ENCODE results near the gene CXCL12. TPM values are rescaled to one million over a fixed set of nuclear protein-coding genes. Genes with fewer than 3 reads are reported as not detected.

CXCL12 gene
- total and polyA plus RNA-seq, 5 donors from 2014 or later = not detected

DNA sequence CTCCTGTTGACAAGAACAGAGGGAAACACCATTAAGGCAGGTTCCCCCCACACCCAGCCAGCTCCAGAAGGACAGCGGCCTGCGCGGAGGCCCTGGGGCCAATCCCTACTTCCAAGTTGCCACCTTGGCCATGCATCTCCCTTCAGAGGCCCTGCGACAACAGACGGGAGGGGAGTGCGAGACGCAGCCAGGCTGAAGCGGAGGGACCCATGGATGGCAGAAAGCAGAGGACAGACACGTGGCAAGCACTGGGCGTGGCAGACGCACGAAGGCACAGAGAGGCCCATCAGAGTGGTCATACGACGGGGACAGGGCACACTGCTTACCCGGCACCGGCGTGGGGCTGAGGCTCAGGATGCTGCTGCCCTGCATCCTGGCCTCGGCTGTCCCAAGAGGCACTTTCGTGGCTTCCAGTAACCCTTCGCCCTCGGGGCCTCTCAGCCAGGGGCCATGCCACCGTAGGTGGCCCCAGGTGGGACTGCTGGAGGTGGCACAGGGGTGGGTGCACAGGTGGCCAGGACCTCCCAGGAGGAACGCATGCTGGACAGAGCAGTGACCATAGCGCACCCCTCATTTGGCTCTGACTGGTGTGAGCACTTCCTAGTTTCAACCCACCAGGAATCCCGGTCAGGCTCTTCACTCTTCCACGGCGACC lies 11.4 kb downstream of the CXCL12 start:
- DNase-seq = no peak
- Mint-ChIP-seq H3K27ac (no peak overlapping the region), H3K36me3 (no peaks in the 10 kb centered on the region), H3K9me3 (peaks cover 0 to 3% (median 0%) of the 10 kb centered on the region in 7 donors), H3K27me3 (no peaks in the 10 kb centered on the region), H3K4me1 (no peaks in the 10 kb centered on the region), H3K4me3 (no peak overlapping the region)
- Histone ChIP-seq H3K4me1 (ENCODE audit: control insufficient read depth, insufficient read depth, low read length, poor library complexity, severe bottlenecking) (no peaks in the 10 kb centered on the region), H3K27me3 (ENCODE audit: control insufficient read depth, insufficient read depth, low read length) (no peaks in the 10 kb centered on the region), H3K9me3 (ENCODE audit: control insufficient read depth in 2 of 2, low read length in 2 of 2) (no peaks in the 10 kb centered on the region), H3K27ac (ENCODE audit: insufficient read depth, low read length, poor library complexity, severe bottlenecking) (no peak overlapping the region), H3K4me3 (ENCODE audit: low read depth, low read length) (no peak overlapping the region), H3K36me3 (ENCODE audit: control insufficient read depth, insufficient read depth, low read length) (no peaks in the 10 kb centered on the region)
- ATAC-seq (ENCODE audit: low read depth in 2 of 2) = no peak

DNA sequence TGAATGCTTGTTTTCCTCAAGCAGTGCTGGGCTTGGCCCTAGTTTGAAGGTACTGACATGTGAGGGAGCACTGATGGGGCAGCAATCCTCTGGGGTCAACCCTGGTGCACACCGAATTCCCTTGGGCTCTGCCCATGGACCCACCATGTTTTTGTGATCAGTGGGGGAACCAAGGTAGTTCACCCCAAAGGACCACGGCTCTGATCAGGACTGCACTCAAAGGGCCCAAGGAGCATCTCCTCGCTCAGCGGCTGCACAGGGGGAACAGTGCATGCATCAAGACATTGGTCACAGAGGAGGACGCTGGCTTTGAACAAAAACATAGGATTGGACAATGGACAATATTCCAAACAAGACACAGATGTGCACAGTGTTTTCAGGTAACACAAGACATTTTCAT lies 12.7 kb downstream of the CXCL12 start:
- ATAC-seq (ENCODE audit: low read depth in 2 of 2) (no peak), DNase-seq (no peak)
- H3K36me3 ChIP-seq (ENCODE audit: control insufficient read depth, insufficient read depth, low read length) = no peaks in the 10 kb centered on the region
- Mint-ChIP-seq H3K9me3 (no peaks in the 10 kb centered on the region), H3K36me3 (no peaks in the 10 kb centered on the region), H3K27ac (no peak overlapping the region), H3K4me1 (no peaks in the 10 kb centered on the region), H3K4me3 (no peak overlapping the region), H3K27me3 (no peaks in the 10 kb centered on the region)
- H3K4me3 ChIP-seq (ENCODE audit: low read depth, low read length) = no peak overlapping the region
- H3K9me3 ChIP-seq (ENCODE audit: control insufficient read depth in 2 of 2, low read length in 2 of 2) = no peaks in the 10 kb centered on the region
- no peak overlapping the region for H3K27ac ChIP-seq (ENCODE audit: insufficient read depth, low read length, poor library complexity, severe bottlenecking)
- no peaks in the 10 kb centered on the region for H3K4me1 ChIP-seq (ENCODE audit: control insufficient read depth, insufficient read depth, low read length, poor library complexity, severe bottlenecking)
- no peaks in the 10 kb centered on the region for H3K27me3 ChIP-seq (ENCODE audit: control insufficient read depth, insufficient read depth, low read length)

DNA sequence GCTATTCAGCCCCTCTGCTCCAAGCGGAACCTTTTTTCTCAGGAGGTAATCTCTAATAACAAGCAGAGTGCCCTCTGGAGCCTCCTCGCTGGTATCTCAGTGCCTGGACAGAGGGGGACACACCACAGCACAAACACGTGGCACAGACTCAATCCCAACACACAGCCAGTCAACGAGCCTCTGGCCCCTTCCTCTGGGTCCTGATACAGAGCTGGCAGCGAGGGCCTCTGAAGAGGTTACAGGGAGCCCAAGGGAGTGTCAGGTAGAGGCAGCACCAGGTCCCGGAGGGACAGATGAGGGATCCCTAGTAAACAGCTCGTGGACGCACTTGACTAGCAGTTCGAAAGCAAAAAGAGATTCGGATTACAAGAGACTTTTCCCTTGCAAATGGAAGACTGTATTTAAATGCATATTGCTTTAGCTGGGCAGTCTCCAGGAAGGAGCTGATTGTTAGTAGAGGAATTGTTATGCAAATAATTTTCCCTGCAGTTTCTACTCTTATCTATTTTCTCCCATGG lies 14.1 kb downstream of the CXCL12 start:
- Mint-ChIP-seq H3K4me1 (no peaks in the 10 kb centered on the region), H3K9me3 (no peaks in the 10 kb centered on the region), H3K4me3 (no peak overlapping the region), H3K27me3 (no peaks in the 10 kb centered on the region), H3K36me3 (no peaks in the 10 kb centered on the region), H3K27ac (no peak overlapping the region)
- H3K27ac ChIP-seq (ENCODE audit: insufficient read depth, low read length, poor library complexity, severe bottlenecking) = no peak overlapping the region
- no peak for DNase-seq
- no peaks in the 10 kb centered on the region for H3K9me3 ChIP-seq (ENCODE audit: control insufficient read depth in 2 of 2, low read length in 2 of 2)
- H3K27me3 ChIP-seq (ENCODE audit: control insufficient read depth, insufficient read depth, low read length) = no peaks in the 10 kb centered on the region
- no peaks in the 10 kb centered on the region for H3K36me3 ChIP-seq (ENCODE audit: control insufficient read depth, insufficient read depth, low read length)
- no peaks in the 10 kb centered on the region for H3K4me1 ChIP-seq (ENCODE audit: control insufficient read depth, insufficient read depth, low read length, poor library complexity, severe bottlenecking)
- ATAC-seq (ENCODE audit: low read depth in 2 of 2) = no peak
- H3K4me3 ChIP-seq (ENCODE audit: low read depth, low read length) = no peak overlapping the region

DNA sequence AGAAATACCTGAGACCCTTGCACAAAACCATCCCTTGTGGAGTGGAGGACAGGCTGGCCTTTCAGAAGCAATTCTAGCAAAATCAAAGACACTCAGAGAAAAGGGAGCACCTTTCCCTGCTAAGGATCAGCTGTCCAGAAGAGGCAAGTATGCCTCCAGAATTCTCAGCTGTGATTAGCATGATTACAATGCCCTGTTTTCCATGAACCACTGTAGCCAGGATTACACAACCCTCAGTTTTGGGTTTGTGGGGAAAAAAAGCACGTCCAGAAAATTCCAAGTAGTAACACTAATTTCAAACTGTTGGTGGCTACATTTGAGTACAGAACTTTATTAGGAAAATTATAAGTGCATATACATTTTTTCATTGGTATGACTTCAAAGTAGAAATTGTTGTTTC lies 15.0 kb downstream of the CXCL12 start:
- H3K4me3 ChIP-seq (ENCODE audit: low read depth, low read length) = no peak overlapping the region
- no peak for ATAC-seq (ENCODE audit: low read depth in 2 of 2)
- Mint-ChIP-seq H3K27me3 (no peaks in the 10 kb centered on the region), H3K9me3 (peaks cover 0 to 1% (median 0%) of the 10 kb centered on the region in 7 donors), H3K4me3 (no peak overlapping the region), H3K4me1 (no peaks in the 10 kb centered on the region), H3K27ac (no peak overlapping the region), H3K36me3 (no peaks in the 10 kb centered on the region)
- no peaks in the 10 kb centered on the region for H3K27me3 ChIP-seq (ENCODE audit: control insufficient read depth, insufficient read depth, low read length)
- no peaks in the 10 kb centered on the region for H3K36me3 ChIP-seq (ENCODE audit: control insufficient read depth, insufficient read depth, low read length)
- H3K4me1 ChIP-seq (ENCODE audit: control insufficient read depth, insufficient read depth, low read length, poor library complexity, severe bottlenecking) = no peaks in the 10 kb centered on the region
- H3K27ac ChIP-seq (ENCODE audit: insufficient read depth, low read length, poor library complexity, severe bottlenecking) = no peak overlapping the region
- H3K9me3 ChIP-seq (ENCODE audit: control insufficient read depth in 2 of 2, low read length in 2 of 2) = no peaks in the 10 kb centered on the region
- no peak for DNase-seq

DNA sequence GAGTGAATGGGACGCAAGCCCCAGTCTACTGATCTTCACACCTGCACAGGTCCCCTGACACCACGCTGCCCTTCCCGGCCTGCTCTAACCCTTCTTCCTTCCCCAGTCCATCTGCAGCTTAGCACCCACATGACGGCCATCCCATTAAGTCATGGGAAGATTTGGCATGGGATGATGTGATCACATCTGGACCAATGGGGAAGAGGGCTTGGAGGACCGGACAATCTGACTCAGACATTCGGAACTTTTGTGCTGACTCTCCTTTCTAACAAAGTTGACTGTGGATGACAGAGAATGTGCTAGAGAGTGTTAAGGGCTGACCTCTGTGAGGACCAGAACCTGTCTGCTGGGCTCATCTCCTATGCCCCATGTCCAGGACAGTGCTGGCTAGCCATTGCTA lies 15.6 kb downstream of the CXCL12 start:
- H3K4me3 ChIP-seq (ENCODE audit: low read depth, low read length) = no peak overlapping the region
- no peaks in the 10 kb centered on the region for H3K36me3 Mint-ChIP-seq
- H3K9me3 Mint-ChIP-seq = peaks cover 0 to 1% (median 0%) of the 10 kb centered on the region in 7 donors
- DNase-seq (no peak), ATAC-seq (ENCODE audit: low read depth in 2 of 2) (no peak)
- H3K27me3 ChIP-seq (ENCODE audit: control insufficient read depth, insufficient read depth, low read length) = no peaks in the 10 kb centered on the region
- H3K27ac Mint-ChIP-seq = no peak overlapping the region
- H3K4me1 Mint-ChIP-seq = no peaks in the 10 kb centered on the region
- H3K36me3 ChIP-seq (ENCODE audit: control insufficient read depth, insufficient read depth, low read length) = no peaks in the 10 kb centered on the region
- H3K4me3 Mint-ChIP-seq = no peak overlapping the region
- no peaks in the 10 kb centered on the region for H3K9me3 ChIP-seq (ENCODE audit: control insufficient read depth in 2 of 2, low read length in 2 of 2)
- H3K4me1 ChIP-seq (ENCODE audit: control insufficient read depth, insufficient read depth, low read length, poor library complexity, severe bottlenecking) = no peaks in the 10 kb centered on the region
- H3K27ac ChIP-seq (ENCODE audit: insufficient read depth, low read length, poor library complexity, severe bottlenecking) = no peak overlapping the region
- no peaks in the 10 kb centered on the region for H3K27me3 Mint-ChIP-seq

DNA sequence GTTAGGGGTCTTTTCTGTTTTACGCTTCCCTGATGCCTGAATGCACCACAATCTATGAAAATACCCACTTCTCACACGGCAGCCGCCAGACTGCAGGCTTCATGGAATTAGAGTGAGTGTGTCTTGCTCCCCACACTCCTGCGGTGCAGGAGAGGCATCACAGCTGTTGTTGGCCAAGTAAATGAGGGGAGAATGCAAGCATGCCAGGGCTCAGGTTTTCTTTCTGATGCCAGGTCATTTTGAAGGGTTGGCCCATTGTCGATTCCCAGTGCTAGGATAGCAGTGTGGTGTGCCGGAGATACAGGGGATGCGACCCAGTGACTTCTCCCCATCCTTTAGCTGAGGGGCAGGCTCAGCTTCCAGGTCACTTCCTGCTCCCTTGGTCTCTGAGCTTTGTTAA lies 16.3 kb downstream of the CXCL12 start:
- DNase-seq (no peak), ATAC-seq (ENCODE audit: low read depth in 2 of 2) (no peak)
- H3K27me3 ChIP-seq (ENCODE audit: control insufficient read depth, insufficient read depth, low read length) = no peaks in the 10 kb centered on the region
- Mint-ChIP-seq H3K4me3 (no peak overlapping the region), H3K27ac (no peak overlapping the region), H3K4me1 (no peaks in the 10 kb centered on the region), H3K27me3 (no peaks in the 10 kb centered on the region), H3K36me3 (no peaks in the 10 kb centered on the region), H3K9me3 (peaks cover 0 to 1% (median 0%) of the 10 kb centered on the region in 7 donors)
- H3K4me3 ChIP-seq (ENCODE audit: low read depth, low read length) = no peak overlapping the region
- H3K36me3 ChIP-seq (ENCODE audit: control insufficient read depth, insufficient read depth, low read length) = no peaks in the 10 kb centered on the region
- no peak overlapping the region for H3K27ac ChIP-seq (ENCODE audit: insufficient read depth, low read length, poor library complexity, severe bottlenecking)
- H3K9me3 ChIP-seq (ENCODE audit: control insufficient read depth in 2 of 2, low read length in 2 of 2) = no peaks in the 10 kb centered on the region
- H3K4me1 ChIP-seq (ENCODE audit: control insufficient read depth, insufficient read depth, low read length, poor library complexity, severe bottlenecking) = no peaks in the 10 kb centered on the region

DNA sequence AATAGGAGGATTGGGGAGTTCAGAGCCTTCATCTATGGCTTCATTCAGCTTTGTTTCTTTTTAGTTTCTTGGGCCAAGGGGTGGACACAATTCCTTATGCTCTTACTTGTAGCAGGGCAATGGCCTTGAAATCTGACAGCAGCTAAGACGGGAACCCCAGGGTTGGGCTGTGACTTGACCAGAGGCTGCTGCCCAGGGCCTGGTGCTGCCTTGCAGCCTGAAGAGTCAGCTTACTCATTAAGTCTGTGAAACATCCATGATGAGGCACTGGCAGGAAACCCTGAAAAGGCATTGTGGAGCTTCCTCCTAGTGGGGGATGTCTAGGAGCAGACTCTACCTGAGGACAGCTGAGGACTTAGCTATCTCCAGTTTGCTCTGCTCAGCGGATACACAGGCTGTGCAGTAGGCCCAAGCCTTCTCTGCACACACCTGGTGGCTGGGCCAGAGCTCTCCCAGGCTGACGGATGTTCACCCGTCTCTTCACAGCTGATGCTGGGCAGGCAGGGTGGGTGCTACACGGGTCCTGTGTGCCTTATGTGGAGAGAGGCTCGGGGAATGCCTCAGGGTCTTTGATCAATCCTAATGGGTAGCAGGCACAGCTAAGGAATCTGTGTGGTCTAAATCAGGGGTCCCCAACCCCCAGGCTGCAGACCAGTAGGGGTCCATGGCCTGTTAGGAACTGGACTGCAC lies 17.8 kb downstream of the CXCL12 start:
- no peak for ATAC-seq (ENCODE audit: low read depth in 2 of 2)
- H3K27me3 Mint-ChIP-seq = no peaks in the 10 kb centered on the region
- no peak overlapping the region for H3K27ac ChIP-seq (ENCODE audit: insufficient read depth, low read length, poor library complexity, severe bottlenecking)

DNA sequence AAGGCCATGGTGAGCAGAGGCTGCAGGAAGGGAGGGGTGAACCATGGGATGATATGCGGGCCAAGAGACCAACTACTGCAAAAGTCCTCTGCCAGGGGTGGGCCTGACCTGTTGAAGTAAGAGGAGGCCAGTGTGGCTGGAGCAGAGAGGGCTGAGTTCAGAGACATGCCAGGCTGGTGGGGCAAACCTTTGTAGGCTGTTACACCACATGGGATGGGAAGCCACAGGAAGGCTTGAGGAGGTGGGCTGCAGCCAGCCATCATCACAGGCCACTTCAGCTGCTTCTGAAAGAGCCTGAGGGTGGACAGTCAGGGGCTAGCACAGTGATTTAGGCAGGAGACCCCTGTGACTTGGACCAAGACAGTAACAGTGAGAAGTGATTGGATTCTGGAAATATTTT lies 20.3 kb downstream of the CXCL12 start:
- H3K4me1 Mint-ChIP-seq = no peaks in the 10 kb centered on the region

More for the DNA sequence above, 17.8 kb downstream of the CXCL12 start:
- Mint-ChIP-seq H3K4me1 (no peaks in the 10 kb centered on the region), H3K27ac (no peak overlapping the region), H3K4me3 (no peak overlapping the region), H3K9me3 (peaks cover 0 to 1% (median 0%) of the 10 kb centered on the region in 7 donors), H3K36me3 (no peaks in the 10 kb centered on the region)
- Histone ChIP-seq H3K9me3 (ENCODE audit: control insufficient read depth in 2 of 2, low read length in 2 of 2) (no peaks in the 10 kb centered on the region), H3K36me3 (ENCODE audit: control insufficient read depth, insufficient read depth, low read length) (no peaks in the 10 kb centered on the region), H3K4me3 (ENCODE audit: low read depth, low read length) (no peak overlapping the region), H3K27me3 (ENCODE audit: control insufficient read depth, insufficient read depth, low read length) (no peaks in the 10 kb centered on the region), H3K4me1 (ENCODE audit: control insufficient read depth, insufficient read depth, low read length, poor library complexity, severe bottlenecking) (no peaks in the 10 kb centered on the region)
- no peak for DNase-seq

More for the DNA sequence above, 20.3 kb downstream of the CXCL12 start:
- Histone ChIP-seq H3K27ac (ENCODE audit: insufficient read depth, low read length, poor library complexity, severe bottlenecking) (no peak overlapping the region), H3K27me3 (ENCODE audit: control insufficient read depth, insufficient read depth, low read length) (no peaks in the 10 kb centered on the region), H3K4me1 (ENCODE audit: control insufficient read depth, insufficient read depth, low read length, poor library complexity, severe bottlenecking) (no peaks in the 10 kb centered on the region), H3K36me3 (ENCODE audit: control insufficient read depth, insufficient read depth, low read length) (no peaks in the 10 kb centered on the region), H3K9me3 (ENCODE audit: control insufficient read depth in 2 of 2, low read length in 2 of 2) (no peaks in the 10 kb centered on the region), H3K4me3 (ENCODE audit: low read depth, low read length) (no peak overlapping the region)
- ATAC-seq (ENCODE audit: low read depth in 2 of 2) = no peak
- DNase-seq = no peak
- Mint-ChIP-seq H3K27ac (no peak overlapping the region), H3K36me3 (no peaks in the 10 kb centered on the region), H3K27me3 (no peaks in the 10 kb centered on the region), H3K9me3 (peaks cover 0 to 1% (median 0%) of the 10 kb centered on the region in 7 donors), H3K4me3 (no peak overlapping the region)

Measured in CD4-positive, CD25-positive, alpha-beta regulatory T cell (primary cell).